ENCODE data around the gene EXOC4. TPM values are rescaled to one million over a fixed set of nuclear protein-coding genes. Genes with fewer than 3 reads are reported as not detected.

The EXOC4 gene
- total and polyA plus RNA-seq, 2 experiments from 2014 or later = 23.9 to 51.7 TPM

DNA sequence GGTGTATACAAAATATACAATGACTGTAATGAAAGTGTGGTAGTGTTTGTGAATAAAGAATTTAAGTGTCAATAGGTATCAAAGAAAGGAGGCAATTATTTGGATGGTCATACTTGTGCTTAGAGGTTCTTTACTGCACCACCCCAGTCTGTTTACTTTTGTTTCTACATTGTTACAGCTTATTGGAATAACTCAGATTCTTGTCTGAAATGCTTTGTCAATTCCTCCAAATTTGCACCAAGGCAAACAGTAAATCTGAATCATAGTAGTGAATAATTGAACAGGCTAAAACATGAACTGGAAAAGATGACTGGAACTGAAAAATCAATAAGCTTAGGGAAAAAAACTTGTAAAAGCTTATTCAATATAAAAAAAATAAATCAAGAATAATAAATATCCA lies 319.2 kb downstream of the EXOC4 start:
- peak; percentile 10 for DNase-seq
- H3K4me3 ChIP-seq = no peak overlapping the region
- H3K4me1 ChIP-seq (ENCODE audit: insufficient read depth) = peaks cover 27% of the 10 kb centered on the region
- no peaks in the 10 kb centered on the region for H4K20me1 ChIP-seq (ENCODE audit: insufficient read depth)
- no peak overlapping the region for H3K9ac ChIP-seq
- TF ChIP-seq EZH2phosphoT487 (IDR thresholded peaks at IDR 0.05; ENCODE audit: insufficient read depth, low read depth) = no peak
- no peak for TF ChIP-seq EZH2 (IDR thresholded peaks at IDR 0.05; ENCODE audit: insufficient read depth, poor library complexity, severe bottlenecking)
- peak overlapping the region; percentile 5 for H3K4me2 ChIP-seq (ENCODE audit: unreplicated experiment)
- no peaks in the 10 kb centered on the region for H3K27me3 ChIP-seq (replicated peaks; ENCODE audit: insufficient read depth)
- no peak overlapping the region for H2AFZ ChIP-seq
- H3F3A ChIP-seq (ENCODE audit: insufficient read depth) = no peaks in the 10 kb centered on the region
- H3K9me2 ChIP-seq (ENCODE audit: insufficient read depth) = no peaks in the 10 kb centered on the region
- in situ Hi-C loops (cut with MboI) = no loop called here
- no peak overlapping the region for H3K27ac ChIP-seq
- no peaks in the 10 kb centered on the region for H3K9me3 ChIP-seq (ENCODE audit: low read depth)
- no peaks in the 10 kb centered on the region for H3K79me2 ChIP-seq (ENCODE audit: insufficient read depth)
- no peaks in the 10 kb centered on the region for H3K36me3 ChIP-seq (ENCODE audit: low read depth)

DNA sequence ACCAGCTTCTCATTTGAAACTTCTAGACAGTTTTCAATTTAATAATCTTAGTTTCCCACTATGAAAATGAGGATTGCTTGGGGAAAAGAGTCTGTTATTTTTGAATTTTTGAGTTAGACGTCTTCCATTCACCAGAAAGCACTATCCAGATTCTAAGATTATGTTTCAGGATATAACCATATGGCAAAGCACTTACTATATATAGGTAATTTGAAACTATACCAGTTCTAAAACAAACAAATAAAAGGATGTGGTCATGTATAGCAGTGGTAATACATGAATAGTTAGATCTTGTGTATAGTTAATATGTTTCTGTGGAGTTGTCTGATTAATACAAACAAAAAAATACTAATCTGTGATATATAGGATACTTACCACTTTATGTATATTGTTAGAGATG lies 320.0 kb downstream of the EXOC4 start:
- Histone ChIP-seq H3F3A (ENCODE audit: insufficient read depth) (no peaks in the 10 kb centered on the region), H3K9ac (no peak overlapping the region), H3K4me1 (ENCODE audit: insufficient read depth) (peaks cover 27% of the 10 kb centered on the region), H3K4me3 (no peak overlapping the region), H3K27me3 (replicated peaks; ENCODE audit: insufficient read depth) (no peaks in the 10 kb centered on the region), H3K79me2 (ENCODE audit: insufficient read depth) (no peaks in the 10 kb centered on the region), H3K9me3 (ENCODE audit: low read depth) (no peaks in the 10 kb centered on the region), H3K36me3 (ENCODE audit: low read depth) (no peaks in the 10 kb centered on the region), H3K4me2 (ENCODE audit: unreplicated experiment) (no peak overlapping the region), H3K27ac (no peak overlapping the region), H3K9me2 (ENCODE audit: insufficient read depth) (no peaks in the 10 kb centered on the region), H2AFZ (no peak overlapping the region), H4K20me1 (ENCODE audit: insufficient read depth) (no peaks in the 10 kb centered on the region)
- TF ChIP-seq EZH2 (IDR thresholded peaks at IDR 0.05; ENCODE audit: insufficient read depth, poor library complexity, severe bottlenecking) = no peak
- no peak for TF ChIP-seq EZH2phosphoT487 (IDR thresholded peaks at IDR 0.05; ENCODE audit: insufficient read depth, low read depth)
- in situ Hi-C loops (cut with MboI) = no loop called here
- no peak for DNase-seq
- WGBS, 2 experiments (ENCODE audit: low coverage in 1 of 2, low lambda C conversion rate in 2 of 2, missing lambda C conversion rate in 2 of 2) = 94 to 100% methylated on average over 1 of the region's 1 CpG

GRCh38 chr7:133573554-133574265 lies 320.8 kb downstream of the EXOC4 start:
- no peaks in the 10 kb centered on the region for H4K20me1 ChIP-seq (ENCODE audit: insufficient read depth)
- no peak overlapping the region for H3K27ac ChIP-seq
- in situ Hi-C loops (cut with MboI) = no loop called here
- H3K36me3 ChIP-seq (ENCODE audit: low read depth) = no peaks in the 10 kb centered on the region
- no peaks in the 10 kb centered on the region for H3K9me2 ChIP-seq (ENCODE audit: insufficient read depth)
- no peaks in the 10 kb centered on the region for H3K79me2 ChIP-seq (ENCODE audit: insufficient read depth)
- no peaks in the 10 kb centered on the region for H3F3A ChIP-seq (ENCODE audit: insufficient read depth)
- no peak overlapping the region for H3K4me3 ChIP-seq
- H3K9ac ChIP-seq = no peak overlapping the region
- no peak overlapping the region for H2AFZ ChIP-seq
- H3K4me1 ChIP-seq (ENCODE audit: insufficient read depth) = peaks cover 24% of the 10 kb centered on the region
- DNase-seq = no peak
- H3K4me2 ChIP-seq (ENCODE audit: unreplicated experiment) = no peak overlapping the region
- TF ChIP-seq EZH2 (IDR thresholded peaks at IDR 0.05; ENCODE audit: insufficient read depth, poor library complexity, severe bottlenecking) = no peak
- no peak for TF ChIP-seq EZH2phosphoT487 (IDR thresholded peaks at IDR 0.05; ENCODE audit: insufficient read depth, low read depth)
- no peaks in the 10 kb centered on the region for H3K27me3 ChIP-seq (replicated peaks; ENCODE audit: insufficient read depth)
- H3K9me3 ChIP-seq (ENCODE audit: low read depth) = no peaks in the 10 kb centered on the region
- WGBS, 2 experiments (ENCODE audit: low coverage in 1 of 2, low lambda C conversion rate in 2 of 2, missing lambda C conversion rate in 2 of 2) = 95 to 98% methylated on average over 4 of the region's 4 CpGs

DNA sequence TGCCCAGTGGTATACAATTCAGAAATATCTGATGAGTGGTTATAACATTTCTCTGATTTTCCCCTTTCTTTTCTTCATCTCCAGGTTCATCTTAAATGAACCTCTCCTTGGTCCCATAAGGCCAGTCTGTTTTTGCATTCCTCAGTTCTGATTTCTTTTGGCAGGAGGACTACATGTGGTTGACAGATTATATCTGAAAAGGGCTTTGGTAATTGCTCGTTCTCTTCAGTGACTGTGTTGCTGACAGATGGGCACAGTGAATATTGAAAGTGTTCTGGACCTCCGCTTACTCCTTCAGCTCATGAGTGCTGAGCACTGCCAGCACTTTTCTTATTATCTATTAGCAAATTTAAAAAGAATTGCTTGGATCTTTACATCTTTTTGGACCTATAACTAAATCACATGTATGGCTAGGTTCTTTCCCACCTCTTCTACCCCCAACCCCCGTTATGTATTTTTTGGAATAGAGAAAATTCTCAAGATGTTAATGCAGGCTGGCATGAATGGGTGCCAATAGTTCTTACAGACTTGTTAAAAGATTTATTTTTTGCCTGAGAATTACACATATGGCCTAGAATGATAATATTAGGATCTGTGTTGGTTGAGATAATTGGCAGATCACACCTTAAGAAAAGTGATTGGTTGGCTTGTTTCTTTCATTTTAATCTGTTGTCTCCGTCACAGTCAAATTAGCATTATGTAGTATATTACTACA lies 323.0 kb downstream of the EXOC4 start:
- no peaks in the 10 kb centered on the region for H3K36me3 ChIP-seq (ENCODE audit: low read depth)
- peak; percentile 21 for DNase-seq

More for the DNA sequence above, 323.0 kb downstream of the EXOC4 start:
- H4K20me1 ChIP-seq (ENCODE audit: insufficient read depth) = no peaks in the 10 kb centered on the region
- no peak overlapping the region for H2AFZ ChIP-seq
- no peaks in the 10 kb centered on the region for H3K9me3 ChIP-seq (ENCODE audit: low read depth)
- no peak overlapping the region for H3K9ac ChIP-seq
- H3K27me3 ChIP-seq (replicated peaks; ENCODE audit: insufficient read depth) = no peaks in the 10 kb centered on the region
- in situ Hi-C loops (cut with MboI) = no loop called here
- H3K27ac ChIP-seq = no peak overlapping the region
- no peak overlapping the region for H3K4me3 ChIP-seq
- TF ChIP-seq EZH2 (IDR thresholded peaks at IDR 0.05; ENCODE audit: insufficient read depth, poor library complexity, severe bottlenecking) (no peak), EZH2phosphoT487 (IDR thresholded peaks at IDR 0.05; ENCODE audit: insufficient read depth, low read depth) (no peak)
- 75 to 76% methylated on average over 4 of the region's 4 CpGs for WGBS, 2 experiments (ENCODE audit: low coverage in 1 of 2, low lambda C conversion rate in 2 of 2, missing lambda C conversion rate in 2 of 2)
- no peaks in the 10 kb centered on the region for H3K9me2 ChIP-seq (ENCODE audit: insufficient read depth)
- no peaks in the 10 kb centered on the region for H3K79me2 ChIP-seq (ENCODE audit: insufficient read depth)
- H3K4me1 ChIP-seq (ENCODE audit: insufficient read depth) = peaks cover 17% of the 10 kb centered on the region
- H3K4me2 ChIP-seq (ENCODE audit: unreplicated experiment) = no peak overlapping the region
- H3F3A ChIP-seq (ENCODE audit: insufficient read depth) = no peaks in the 10 kb centered on the region
